Type B pancreatic cell (in vitro differentiated cells): ENCODE measurements around the gene CFAP68. TPM values are rescaled to one million over a fixed set of nuclear protein-coding genes. Genes with fewer than 3 reads are reported as not detected.

Experiments
- DNase-seq: peaks from one replicate; pipeline ENCODE4 v3.0.0; 2021; ENCODE audit warnings: mixed read lengths; ENCODE audit not compliant: unreplicated experiment; ENCODE audit errors: extremely low spot score
- H3K27ac Mint-ChIP-seq: 2 replicates; pipeline ENCODE4 v1.8.0; 2021; ENCODE audit warnings: mild to moderate bottlenecking, mixed read lengths
- H3K27me3 Mint-ChIP-seq: 2 replicates; pipeline ENCODE4 v1.8.0; 2021; ENCODE audit warnings: mixed read lengths
- H3K36me3 Mint-ChIP-seq: 2 replicates; pipeline ENCODE4 v1.8.0; 2021; ENCODE audit warnings: mixed read lengths
- H3K4me1 Mint-ChIP-seq: one replicate; pipeline ENCODE4 v1.8.0; 2021; ENCODE audit warnings: mixed read lengths; ENCODE audit not compliant: unreplicated experiment
- H3K4me3 Mint-ChIP-seq: 2 replicates; pipeline ENCODE4 v1.8.0; 2021; ENCODE audit warnings: mild to moderate bottlenecking, mixed read lengths
- H3K9me3 Mint-ChIP-seq: 2 replicates; pipeline ENCODE4 v1.8.0; 2021; ENCODE audit warnings: mixed read lengths
- long read RNA-seq: library from polyadenylated mRNA; unstranded; transcript quantifications from one replicate; pipeline ENCODE4 v2.0.0, GENCODE V29; 2020
- total RNA-seq: library from RNA; stranded (reverse); gene quantifications from 2 replicates; pipeline ENCODE4 v1.2.1, GENCODE V29; 2021; ENCODE audit warnings: low replicate concordance
- TF ChIP-seq, protein P1 (sequence below): fragments of 200-600 bp; sonication (generic); conservative IDR thresholded peaks from 2 replicates; pipeline ENCODE4 v1.5.0; 2021; ENCODE audit warnings: antibody characterized with exemption, mild to moderate bottlenecking

The CFAP68 gene
- total RNA-seq, result 24.0 and 29.5 TPM in 2 replicates
- long read RNA-seq, transcript C11orf1-201 (4 exons, 2,885 nt), result major isoform, 6 of 8 reads
- long read RNA-seq, partial matches to known transcripts, result 1 of 8 reads
- long read RNA-seq, other reads (novel, unspliced or antisense), result 1 of 8 reads

GRCh38 chr11:111878849-111879636, at the start of gene CFAP68, which contains the start of gene FDXACB1:
CFAP68 (plus strand) TSS chr11:111879541; CDS start chr11:111879561, 20 bp downstream.
FDXACB1 (minus strand) TSS chr11:111879165; CDS start chr11:111879132, 33 bp downstream.
- Mint-ChIP-seq H3K9me3 (no peaks in the 10 kb centered on the region), H3K36me3 (no peaks in the 10 kb centered on the region), H3K27ac (peak within 1 kb of the TSS; percentile 100), H3K4me3 (peak within 1 kb of the TSS; percentile 98), H3K27me3 (no peaks in the 10 kb centered on the region), H3K4me1 (peaks cover 10% of the 10 kb centered on the region)
- TF ChIP-seq, protein P1, sequence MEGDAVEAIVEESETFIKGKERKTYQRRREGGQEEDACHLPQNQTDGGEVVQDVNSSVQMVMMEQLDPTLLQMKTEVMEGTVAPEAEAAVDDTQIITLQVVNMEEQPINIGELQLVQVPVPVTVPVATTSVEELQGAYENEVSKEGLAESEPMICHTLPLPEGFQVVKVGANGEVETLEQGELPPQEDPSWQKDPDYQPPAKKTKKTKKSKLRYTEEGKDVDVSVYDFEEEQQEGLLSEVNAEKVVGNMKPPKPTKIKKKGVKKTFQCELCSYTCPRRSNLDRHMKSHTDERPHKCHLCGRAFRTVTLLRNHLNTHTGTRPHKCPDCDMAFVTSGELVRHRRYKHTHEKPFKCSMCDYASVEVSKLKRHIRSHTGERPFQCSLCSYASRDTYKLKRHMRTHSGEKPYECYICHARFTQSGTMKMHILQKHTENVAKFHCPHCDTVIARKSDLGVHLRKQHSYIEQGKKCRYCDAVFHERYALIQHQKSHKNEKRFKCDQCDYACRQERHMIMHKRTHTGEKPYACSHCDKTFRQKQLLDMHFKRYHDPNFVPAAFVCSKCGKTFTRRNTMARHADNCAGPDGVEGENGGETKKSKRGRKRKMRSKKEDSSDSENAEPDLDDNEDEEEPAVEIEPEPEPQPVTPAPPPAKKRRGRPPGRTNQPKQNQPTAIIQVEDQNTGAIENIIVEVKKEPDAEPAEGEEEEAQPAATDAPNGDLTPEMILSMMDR, result peak; percentile 97
- peak; percentile 98 for DNase-seq

- H3K9me3 Mint-ChIP-seq, result no peaks in the 10 kb centered on the region
- TF ChIP-seq, protein P1, result no peak
- DNase-seq, result no peak
- peaks cover 10% of the 10 kb centered on the region for H3K4me1 Mint-ChIP-seq
- H3K4me3 Mint-ChIP-seq, result no peak overlapping the region
- H3K27me3 Mint-ChIP-seq, result no peaks in the 10 kb centered on the region
- no peak overlapping the region for H3K27ac Mint-ChIP-seq
- peaks cover 33% of the 10 kb centered on the region for H3K36me3 Mint-ChIP-seq
Measured at GRCh38 chr11:111833524-111833923, 45.8 kb upstream of the CFAP68 start.

- H3K9me3 Mint-ChIP-seq, result no peaks in the 10 kb centered on the region
Measured at GRCh38 chr11:111834432-111835163, 44.7 kb upstream of the CFAP68 start.

GRCh38 chr11:111835665-111836064, 43.7 kb upstream of the CFAP68 start:
- no peaks in the 10 kb centered on the region for H3K9me3 Mint-ChIP-seq
- TF ChIP-seq, protein P1, result no peak
- no peaks in the 10 kb centered on the region for H3K27me3 Mint-ChIP-seq
- H3K27ac Mint-ChIP-seq, result no peak overlapping the region
- H3K4me1 Mint-ChIP-seq, result peaks cover 10% of the 10 kb centered on the region
- no peak overlapping the region for H3K4me3 Mint-ChIP-seq
- DNase-seq, result no peak
- peaks cover 29% of the 10 kb centered on the region for H3K36me3 Mint-ChIP-seq

More at GRCh38 chr11:111834432-111835163, 44.7 kb upstream of the CFAP68 start:
- TF ChIP-seq, protein P1, result no peak
- no peaks in the 10 kb centered on the region for H3K27me3 Mint-ChIP-seq
- H3K4me3 Mint-ChIP-seq, result no peak overlapping the region
- peaks cover 10% of the 10 kb centered on the region for H3K4me1 Mint-ChIP-seq
- H3K27ac Mint-ChIP-seq, result no peak overlapping the region
- DNase-seq, result no peak
- peaks cover 33% of the 10 kb centered on the region for H3K36me3 Mint-ChIP-seq

- H3K4me1 Mint-ChIP-seq, result peaks cover 14% of the 10 kb centered on the region
- H3K27me3 Mint-ChIP-seq, result no peaks in the 10 kb centered on the region
- TF ChIP-seq, protein P1, result no peak
- no peak for DNase-seq
- peaks cover 29% of the 10 kb centered on the region for H3K36me3 Mint-ChIP-seq
- no peak overlapping the region for H3K27ac Mint-ChIP-seq
- no peak overlapping the region for H3K4me3 Mint-ChIP-seq
- no peaks in the 10 kb centered on the region for H3K9me3 Mint-ChIP-seq
Measured at GRCh38 chr11:111836162-111836561, 43.2 kb upstream of the CFAP68 start.
